ENCODE measurements around the gene DNAH8.

Gene DNAH8

DNA sequence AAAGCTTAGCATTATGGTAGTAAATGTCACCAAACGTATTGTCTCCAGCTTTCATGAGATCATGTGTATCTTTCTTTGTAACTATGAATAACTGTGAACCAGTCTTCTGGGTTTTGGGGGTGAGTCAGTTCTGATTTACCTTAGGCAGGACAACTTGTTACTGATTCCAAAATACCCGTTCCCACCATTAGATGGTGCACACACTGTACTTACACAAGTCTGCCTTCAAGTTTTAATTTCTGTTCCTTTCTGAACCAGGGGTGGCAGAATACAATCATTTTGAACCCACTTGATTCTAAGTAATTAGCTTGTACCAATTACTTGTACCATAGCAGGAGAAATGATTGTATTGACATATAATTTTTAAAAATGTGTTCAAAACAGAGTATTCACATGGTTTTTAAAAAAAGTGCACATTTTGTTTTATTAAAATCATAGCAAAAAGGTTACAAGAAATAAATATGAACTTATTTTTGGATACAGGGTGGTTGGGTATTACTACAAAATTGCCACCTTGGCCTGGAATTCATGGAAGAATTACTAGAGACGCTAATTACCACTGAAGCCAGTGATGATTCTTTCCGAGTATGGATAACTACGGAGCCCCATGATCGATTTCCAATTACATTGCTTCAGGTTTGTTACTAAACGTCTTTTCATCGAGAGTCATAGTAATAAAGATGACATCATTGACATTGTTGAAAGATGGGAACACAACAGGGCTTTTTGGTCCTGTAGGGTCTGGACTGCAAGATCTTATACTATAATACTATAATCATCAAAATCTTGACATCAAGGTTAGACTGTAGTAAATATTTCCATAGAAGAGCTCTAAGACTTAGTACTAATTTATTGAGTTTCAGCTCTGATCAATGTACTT, 258.3 kb downstream of the DNAH8 start:
- H3K4me1 ChIP-seq (ENCODE audit: control insufficient read depth, insufficient read depth, low read length): peaks cover 6% of the 10 kb centered on the region
- H3K9ac ChIP-seq (ENCODE audit: low read depth, low read length): no peak overlapping the region
- H3K27me3 ChIP-seq (ENCODE audit: control insufficient read depth, insufficient read depth, low read length): no peaks in the 10 kb centered on the region
- H3K9me3 ChIP-seq (ENCODE audit: control insufficient read depth, insufficient read depth, low read length): no peaks in the 10 kb centered on the region
- H3K36me3 ChIP-seq (ENCODE audit: control insufficient read depth, insufficient read depth, low read length): no peaks in the 10 kb centered on the region
- H3K4me3 ChIP-seq (ENCODE audit: low read depth, low read length): no peak overlapping the region

DNA sequence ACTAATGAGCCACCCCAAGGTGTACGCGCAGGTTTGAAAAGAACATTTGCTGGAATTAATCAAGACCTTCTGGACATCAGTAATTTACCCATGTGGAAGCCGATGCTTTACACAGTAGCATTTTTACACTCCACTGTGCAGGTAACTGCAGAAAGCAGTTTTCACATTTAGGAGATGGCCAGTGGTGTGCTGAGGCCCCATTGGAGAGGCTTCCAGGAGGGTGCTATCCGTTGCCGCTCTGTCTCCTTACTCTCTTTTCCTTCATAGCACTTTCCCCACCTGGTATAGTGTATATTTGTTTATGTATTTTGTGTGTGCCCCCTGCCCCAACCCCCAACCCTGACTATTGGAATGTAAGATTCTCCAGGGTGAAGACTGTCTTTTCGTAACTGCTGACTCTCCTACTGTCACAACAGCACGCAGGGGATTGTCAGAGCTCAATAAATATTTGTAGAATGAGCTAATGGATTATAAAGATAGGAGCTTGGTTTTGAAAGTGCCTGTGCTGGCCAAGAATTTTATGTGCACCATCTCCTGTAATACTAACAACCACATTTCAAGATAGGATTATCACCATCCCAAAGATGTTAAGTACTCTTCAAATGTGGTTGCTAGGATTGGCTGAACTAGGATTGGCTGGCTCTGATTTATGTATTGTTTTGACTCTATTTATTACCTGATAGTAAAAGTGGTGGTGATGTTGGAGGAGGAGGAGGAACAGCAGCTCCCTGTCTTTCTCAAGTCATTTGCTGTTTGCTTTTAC, 259.5 kb downstream of the DNAH8 start:
- H3K9ac ChIP-seq (ENCODE audit: low read depth, low read length): no peak overlapping the region
- H3K4me3 ChIP-seq (ENCODE audit: low read depth, low read length): no peak overlapping the region
- no peaks in the 10 kb centered on the region for H3K36me3 ChIP-seq (ENCODE audit: control insufficient read depth, insufficient read depth, low read length)
- H3K27me3 ChIP-seq (ENCODE audit: control insufficient read depth, insufficient read depth, low read length): no peaks in the 10 kb centered on the region
- H3K9me3 ChIP-seq (ENCODE audit: control insufficient read depth, insufficient read depth, low read length): no peaks in the 10 kb centered on the region
- H3K4me1 ChIP-seq (ENCODE audit: control insufficient read depth, insufficient read depth, low read length): peaks cover 6% of the 10 kb centered on the region

DNA sequence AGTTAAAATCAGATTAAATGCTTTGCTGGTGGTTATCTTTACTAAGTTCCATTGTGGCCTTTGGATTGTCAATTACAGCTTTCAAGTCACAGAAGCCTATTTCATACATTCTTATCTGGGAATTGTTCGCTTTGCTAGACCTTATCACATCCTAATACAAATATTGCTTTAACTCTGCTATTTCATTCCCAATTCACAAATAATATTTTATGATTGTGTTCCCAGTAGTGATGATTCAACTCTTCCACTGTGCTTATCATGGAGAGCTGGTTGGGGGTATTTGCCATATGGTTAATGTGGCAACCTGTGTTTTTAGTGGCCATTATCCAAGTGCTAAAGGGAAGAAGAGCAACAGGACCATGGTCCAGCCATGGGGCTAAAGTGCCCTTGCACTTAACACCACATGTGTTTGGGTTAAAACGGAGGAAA, 260.5 kb downstream of the DNAH8 start:
- no peak overlapping the region for H3K4me3 ChIP-seq (ENCODE audit: low read depth, low read length)

DNA sequence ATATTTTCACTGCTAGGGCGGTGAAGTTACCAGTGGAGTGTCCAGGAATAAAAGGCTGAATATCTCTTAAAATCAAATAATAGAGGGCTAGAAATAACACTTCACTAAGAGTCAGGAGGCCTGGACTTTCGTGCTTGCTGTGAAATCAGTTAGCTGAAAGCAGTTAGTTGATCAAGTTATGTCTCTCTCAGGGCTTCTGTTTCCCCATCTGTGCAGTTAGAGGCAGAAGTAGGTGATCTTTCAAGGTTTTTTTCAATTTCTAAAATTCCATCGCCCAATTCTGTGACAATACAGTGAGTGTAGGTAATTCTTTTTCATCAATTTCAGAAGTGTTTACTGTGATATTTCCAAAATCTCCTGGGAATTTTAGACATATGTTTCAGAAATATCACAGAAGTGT, 260.9 kb downstream of the DNAH8 start:
- Histone ChIP-seq H3K36me3 (ENCODE audit: control insufficient read depth, insufficient read depth, low read length) (no peaks in the 10 kb centered on the region), H3K9me3 (ENCODE audit: control insufficient read depth, insufficient read depth, low read length) (no peaks in the 10 kb centered on the region), H3K9ac (ENCODE audit: low read depth, low read length) (no peak overlapping the region), H3K27me3 (ENCODE audit: control insufficient read depth, insufficient read depth, low read length) (no peaks in the 10 kb centered on the region), H3K4me1 (ENCODE audit: control insufficient read depth, insufficient read depth, low read length) (peaks cover 6% of the 10 kb centered on the region), H3K4me3 (ENCODE audit: low read depth, low read length) (no peak overlapping the region)

More for the DNA sequence above, 260.5 kb downstream of the DNAH8 start:
- Histone ChIP-seq H3K9ac (ENCODE audit: low read depth, low read length) (no peak overlapping the region), H3K36me3 (ENCODE audit: control insufficient read depth, insufficient read depth, low read length) (no peaks in the 10 kb centered on the region), H3K4me1 (ENCODE audit: control insufficient read depth, insufficient read depth, low read length) (peaks cover 6% of the 10 kb centered on the region), H3K27me3 (ENCODE audit: control insufficient read depth, insufficient read depth, low read length) (no peaks in the 10 kb centered on the region), H3K9me3 (ENCODE audit: control insufficient read depth, insufficient read depth, low read length) (no peaks in the 10 kb centered on the region)

DNA sequence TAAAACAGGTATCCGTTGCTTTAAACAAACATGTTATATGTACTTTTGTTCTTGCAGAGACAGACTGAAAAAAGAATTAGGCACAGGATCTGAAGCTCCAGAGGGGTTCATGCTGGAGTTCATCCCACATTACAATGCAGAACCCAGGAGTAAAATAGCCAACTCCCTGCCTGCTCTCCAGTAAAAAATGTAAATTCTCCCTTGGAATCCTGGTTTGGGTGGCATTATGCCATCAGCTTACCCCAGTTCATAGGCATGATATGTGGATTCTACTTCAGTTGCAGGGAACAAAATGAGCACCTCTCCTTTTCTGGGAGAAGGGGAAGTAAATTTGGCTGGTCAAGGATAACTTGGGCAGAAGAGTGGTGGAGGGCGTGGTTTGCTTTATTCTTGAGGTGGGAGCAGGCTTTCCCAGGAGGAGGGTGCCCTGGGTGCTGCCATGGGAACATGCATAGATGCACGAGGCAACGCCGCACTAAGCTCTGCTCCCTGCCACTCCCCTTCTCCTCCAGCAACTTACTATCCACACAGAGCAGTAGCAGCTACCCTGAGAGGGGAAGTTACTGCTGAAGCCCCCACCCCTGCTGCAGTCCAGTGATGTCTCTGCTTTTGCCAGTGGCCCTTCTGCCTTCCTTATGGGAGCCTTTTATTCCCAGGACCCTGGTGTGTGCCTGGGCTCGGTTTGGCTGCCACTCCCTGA, 261.8 kb downstream of the DNAH8 start:
- Histone ChIP-seq H3K27me3 (ENCODE audit: control insufficient read depth, insufficient read depth, low read length) (no peaks in the 10 kb centered on the region), H3K4me3 (ENCODE audit: low read depth, low read length) (no peak overlapping the region), H3K4me1 (ENCODE audit: control insufficient read depth, insufficient read depth, low read length) (peaks cover 6% of the 10 kb centered on the region), H3K9me3 (ENCODE audit: control insufficient read depth, insufficient read depth, low read length) (no peaks in the 10 kb centered on the region), H3K36me3 (ENCODE audit: control insufficient read depth, insufficient read depth, low read length) (no peaks in the 10 kb centered on the region), H3K9ac (ENCODE audit: low read depth, low read length) (no peak overlapping the region)

DNA sequence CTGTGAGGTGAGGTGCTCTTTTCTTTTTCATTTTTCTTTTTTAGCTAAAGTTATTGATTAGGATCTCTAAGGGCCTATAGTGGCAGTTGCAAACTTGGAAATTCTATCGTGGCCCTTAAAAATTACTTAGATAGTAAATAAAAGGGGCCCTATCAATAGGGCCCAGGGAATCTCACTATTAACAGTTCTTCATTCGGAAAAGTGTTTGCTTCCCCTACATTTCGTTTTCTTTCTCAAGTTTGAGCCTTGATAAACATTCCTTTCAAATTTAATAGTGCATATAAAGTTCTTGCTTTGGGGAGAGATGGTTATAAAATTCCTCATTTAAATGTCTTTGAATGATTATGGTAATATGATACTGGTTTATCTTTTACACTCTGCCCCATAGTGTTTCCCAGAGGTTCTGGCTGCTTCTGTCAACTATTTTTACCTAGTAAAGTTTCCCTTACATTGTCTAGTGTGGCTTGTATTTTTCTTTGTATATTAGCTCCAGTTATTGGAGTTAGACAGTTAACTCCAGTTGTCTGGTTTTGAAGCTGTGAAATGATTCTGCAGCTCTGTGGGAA, 263.1 kb downstream of the DNAH8 start:
- H3K4me3 ChIP-seq (ENCODE audit: low read depth, low read length): no peak overlapping the region
- H3K36me3 ChIP-seq (ENCODE audit: control insufficient read depth, insufficient read depth, low read length): no peaks in the 10 kb centered on the region
- H3K9ac ChIP-seq (ENCODE audit: low read depth, low read length): no peak overlapping the region
- H3K4me1 ChIP-seq (ENCODE audit: control insufficient read depth, insufficient read depth, low read length): peaks cover 8% of the 10 kb centered on the region
- no peaks in the 10 kb centered on the region for H3K27me3 ChIP-seq (ENCODE audit: control insufficient read depth, insufficient read depth, low read length)
- no peaks in the 10 kb centered on the region for H3K9me3 ChIP-seq (ENCODE audit: control insufficient read depth, insufficient read depth, low read length)

DNA sequence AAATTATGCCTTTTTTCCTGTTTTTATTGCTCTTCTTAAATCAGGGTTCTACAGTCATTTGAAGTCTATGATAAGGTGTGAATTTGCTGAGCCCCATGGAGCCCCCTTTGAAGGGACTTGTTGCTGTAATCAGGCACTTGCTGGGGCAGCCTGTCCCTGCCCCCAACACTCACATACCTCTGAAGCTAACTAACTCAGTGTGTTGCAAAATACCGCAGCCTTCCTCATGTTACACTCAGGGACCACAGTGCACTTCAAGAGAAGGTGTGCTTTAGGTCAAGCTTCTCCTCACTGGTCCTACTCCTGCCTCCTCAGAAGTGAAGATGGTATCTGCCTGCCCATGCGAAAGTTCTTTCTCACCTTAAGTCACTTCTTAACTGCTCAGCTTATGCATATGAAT, 267.4 kb downstream of the DNAH8 start:
- Histone ChIP-seq H3K27me3 (ENCODE audit: control insufficient read depth, insufficient read depth, low read length) (no peaks in the 10 kb centered on the region), H3K36me3 (ENCODE audit: control insufficient read depth, insufficient read depth, low read length) (no peaks in the 10 kb centered on the region), H3K9ac (ENCODE audit: low read depth, low read length) (no peak overlapping the region), H3K4me1 (ENCODE audit: control insufficient read depth, insufficient read depth, low read length) (peaks cover 3% of the 10 kb centered on the region), H3K4me3 (ENCODE audit: low read depth, low read length) (no peak overlapping the region), H3K9me3 (ENCODE audit: control insufficient read depth, insufficient read depth, low read length) (no peaks in the 10 kb centered on the region)

DNA sequence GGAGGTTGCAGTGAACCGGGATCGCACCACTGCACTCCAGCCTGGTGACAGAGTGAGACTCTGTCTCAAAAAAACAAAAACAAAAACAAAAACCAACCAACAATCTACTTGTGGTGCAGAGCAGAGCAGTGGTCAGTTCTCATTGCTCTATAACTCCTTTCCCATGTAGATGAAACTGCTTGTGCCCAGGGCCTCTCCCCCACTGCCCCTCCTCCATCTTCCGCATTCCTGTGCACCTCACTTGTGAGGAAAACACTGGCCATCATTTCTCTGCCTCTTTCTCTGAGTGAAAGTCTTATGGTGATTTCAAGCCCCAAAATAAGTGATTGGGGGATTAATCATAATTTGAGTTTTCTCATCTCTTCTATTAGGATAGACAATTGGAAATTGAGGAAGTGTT, 269.6 kb downstream of the DNAH8 start:
- H3K9ac ChIP-seq (ENCODE audit: low read depth, low read length): no peak overlapping the region
- no peaks in the 10 kb centered on the region for H3K36me3 ChIP-seq (ENCODE audit: control insufficient read depth, insufficient read depth, low read length)
- no peak overlapping the region for H3K4me3 ChIP-seq (ENCODE audit: low read depth, low read length)
- H3K9me3 ChIP-seq (ENCODE audit: control insufficient read depth, insufficient read depth, low read length): no peaks in the 10 kb centered on the region
- peaks cover 3% of the 10 kb centered on the region for H3K4me1 ChIP-seq (ENCODE audit: control insufficient read depth, insufficient read depth, low read length)
- no peaks in the 10 kb centered on the region for H3K27me3 ChIP-seq (ENCODE audit: control insufficient read depth, insufficient read depth, low read length)

DNA sequence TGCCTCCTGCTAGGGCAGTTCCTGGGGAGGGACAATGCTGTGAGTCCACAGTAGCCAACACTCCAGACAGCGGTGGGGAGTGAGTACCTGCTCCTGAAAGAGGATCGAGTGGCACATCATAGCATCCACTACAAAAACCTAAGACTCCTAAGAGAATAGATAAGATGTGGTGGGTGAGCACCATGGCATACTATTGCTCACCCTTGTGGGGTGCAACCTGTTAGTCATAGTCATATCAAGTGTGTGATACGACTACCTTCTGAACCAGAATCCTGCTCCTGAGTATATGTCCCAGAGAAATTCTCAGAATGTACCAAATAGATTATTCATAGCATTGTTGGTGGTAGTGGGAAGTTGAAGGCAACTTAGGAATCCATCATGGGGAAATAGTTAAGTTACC, 270.7 kb downstream of the DNAH8 start:
- H3K9me3 ChIP-seq (ENCODE audit: control insufficient read depth, insufficient read depth, low read length): no peaks in the 10 kb centered on the region
- H3K4me1 ChIP-seq (ENCODE audit: control insufficient read depth, insufficient read depth, low read length): peaks cover 3% of the 10 kb centered on the region
- H3K27me3 ChIP-seq (ENCODE audit: control insufficient read depth, insufficient read depth, low read length): no peaks in the 10 kb centered on the region
- no peak overlapping the region for H3K4me3 ChIP-seq (ENCODE audit: low read depth, low read length)
- no peak overlapping the region for H3K9ac ChIP-seq (ENCODE audit: low read depth, low read length)
- no peaks in the 10 kb centered on the region for H3K36me3 ChIP-seq (ENCODE audit: control insufficient read depth, insufficient read depth, low read length)

DNA sequence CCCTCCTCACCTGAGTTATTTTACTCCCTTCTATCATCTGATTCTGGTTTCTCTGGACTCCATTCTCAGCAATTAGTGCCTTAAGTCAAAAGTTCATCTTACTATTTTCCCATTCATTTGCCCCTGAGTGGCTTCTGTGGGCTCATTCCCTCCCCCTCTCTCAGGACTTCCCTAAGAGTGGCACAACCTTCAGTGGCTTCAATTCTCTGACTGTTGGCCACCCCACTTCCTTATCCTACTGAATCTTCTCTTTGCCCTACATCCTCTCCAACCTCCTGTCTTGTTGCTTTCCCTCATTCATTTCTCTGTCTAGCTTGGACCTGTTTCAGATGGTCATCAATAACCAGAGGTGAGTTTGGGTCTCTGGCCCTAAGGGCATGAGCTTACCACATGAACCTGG, 272.4 kb downstream of the DNAH8 start:
- Histone ChIP-seq H3K4me3 (ENCODE audit: low read depth, low read length) (no peak overlapping the region), H3K36me3 (ENCODE audit: control insufficient read depth, insufficient read depth, low read length) (no peaks in the 10 kb centered on the region), H3K27me3 (ENCODE audit: control insufficient read depth, insufficient read depth, low read length) (no peaks in the 10 kb centered on the region), H3K4me1 (ENCODE audit: control insufficient read depth, insufficient read depth, low read length) (peaks cover 2% of the 10 kb centered on the region), H3K9me3 (ENCODE audit: control insufficient read depth, insufficient read depth, low read length) (no peaks in the 10 kb centered on the region), H3K9ac (ENCODE audit: low read depth, low read length) (no peak overlapping the region)

DNA sequence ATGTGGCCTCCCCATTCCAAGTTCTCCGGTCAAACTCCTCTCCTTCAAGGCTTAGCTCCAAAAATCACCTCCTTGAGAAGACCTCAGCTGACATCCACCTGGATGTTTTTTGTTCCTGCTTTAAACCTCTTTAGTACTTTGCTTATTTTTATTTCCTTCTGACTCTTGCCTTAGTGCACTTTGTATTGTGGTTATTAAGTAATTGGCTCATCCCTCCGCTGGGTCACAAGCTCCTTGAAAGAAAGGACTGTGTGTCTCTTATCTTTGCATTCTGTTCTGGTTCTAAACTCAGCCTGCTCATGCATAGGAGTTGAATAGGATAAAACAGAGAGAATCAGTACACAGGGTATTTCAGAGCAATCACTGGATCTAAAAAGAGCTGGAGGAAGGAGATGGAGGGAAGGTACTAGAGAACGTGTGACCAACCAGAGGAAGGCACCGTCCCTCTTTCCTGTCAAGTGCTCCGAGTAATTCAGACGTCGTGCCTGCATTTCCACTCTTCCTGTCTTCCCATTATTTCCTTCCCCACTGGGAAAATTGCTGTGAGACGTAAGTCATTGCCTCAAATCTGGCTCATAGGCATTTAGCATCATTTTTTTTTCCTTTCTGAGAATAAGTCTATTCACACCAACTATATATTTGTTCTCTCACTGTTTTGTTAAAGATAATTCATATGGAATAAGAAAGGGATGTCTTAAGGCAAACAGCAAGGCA, 273.8 kb downstream of the DNAH8 start:
- Histone ChIP-seq H3K9ac (ENCODE audit: low read depth, low read length) (no peak overlapping the region), H3K27me3 (ENCODE audit: control insufficient read depth, insufficient read depth, low read length) (no peaks in the 10 kb centered on the region), H3K4me3 (ENCODE audit: low read depth, low read length) (no peak overlapping the region), H3K4me1 (ENCODE audit: control insufficient read depth, insufficient read depth, low read length) (no peaks in the 10 kb centered on the region), H3K9me3 (ENCODE audit: control insufficient read depth, insufficient read depth, low read length) (no peaks in the 10 kb centered on the region), H3K36me3 (ENCODE audit: control insufficient read depth, insufficient read depth, low read length) (no peaks in the 10 kb centered on the region)

Measured in iPS-15b (cell line).